HepG2 (cell line): Measurements from ENCODE around the gene MORC4. TPM values are rescaled to one million over a fixed set of nuclear protein-coding genes. Genes with fewer than 3 reads are reported as not detected.

Experiments
- ATAC-seq: fragments of 200-7000 bp; cut with Tn5 transposase; 3 replicates; pipeline ENCODE4 v1.9.1; 2020; ENCODE audit warnings: mild to moderate bottlenecking, moderate library complexity
- BruUV-seq: library from RNA; stranded (reverse); fragments of 400-500 nt; replicated peaks from 2 replicates; lab custom pipeline; 2021; lab: Mats Ljungman, UMichigan
- CTCF ChIA-PET: fragments of 300-600 bp; formaldehyde crosslinking; extraction: SDS; loops from one replicate; lab custom pipeline; 2021; ENCODE audit warnings: low total read pairs, inconsistent platforms, low intra/inter-chr PET ratio; lab: Yijun Ruan, JAX
- POLR2A ChIA-PET: fragments of 350-600 bp; sonication (Branson Sonifier 250); formaldehyde crosslinking; loops from one replicate; lab custom pipeline; 2020; ENCODE audit warnings: antibody characterized with exemption, inconsistent platforms; lab: Yijun Ruan, JAX
- DNase-seq: peaks from one replicate; pipeline ENCODE4 v3.0.0-alpha.2; 2015; ENCODE audit warnings: low spot score
- FAIRE-seq: peaks from 3 replicates; lab custom pipeline; 2011; peaks lifted over from hg19 to GRCh38; lab: Jason Lieb, UNC
- H2AFZ ChIP-seq: one replicate; pipeline ENCODE4 v1.6.1; 2011; ENCODE audit warnings: low read length, inconsistent platforms
- H3K27ac ChIP-seq: fragments of 300-600 bp; 3 replicates; pipeline ENCODE4 v1.8.0; 2011; ENCODE audit warnings: mixed run types, mild to moderate bottlenecking, mixed read lengths, low read length, inconsistent platforms; ENCODE audit not compliant: insufficient read depth; ENCODE audit errors: extremely low read length
- H3K27me3 ChIP-seq, 2 experiments: fragments of 200-600 bp in 1 of 2; 2 replicates in 1 of 2; 3 replicates in 1 of 2; pipeline versions ENCODE4 v1.6.0 to v1.8.0; 2011; ENCODE audit warnings: low read length in 2 of 2, mild to moderate bottlenecking in 2 of 2, moderate library complexity in 2 of 2, inconsistent platforms in 1 of 2; ENCODE audit not compliant: insufficient read depth in 2 of 2, control insufficient read depth in 1 of 2
- H3K36me3 ChIP-seq, 2 experiments: fragments of 200-600 bp in 1 of 2; replicated peaks in 1 of 2; 2 replicates in 1 of 2; 3 replicates in 1 of 2; pipeline versions ENCODE4 v1.5.1 to v1.8.0; 2011; ENCODE audit warnings: low read length in 2 of 2, inconsistent platforms in 1 of 2; ENCODE audit not compliant: insufficient read depth in 2 of 2, control insufficient read depth in 1 of 2
- H3K4me1 ChIP-seq: 2 replicates; pipeline ENCODE4 v1.5.1; 2012; ENCODE audit warnings: low read length, inconsistent platforms; ENCODE audit not compliant: insufficient read depth
- H3K4me2 ChIP-seq: 2 replicates; pipeline ENCODE4 v1.6.0; 2011; ENCODE audit warnings: low read depth, low read length, inconsistent platforms
- H3K4me3 ChIP-seq, 3 experiments: fragments of 200-600 bp in 1 of 3; sonication (generic), shearing (Covaris generic) in 1 of 3; replicated peaks in 1 of 3; 2 replicates each; pipeline ENCODE4 v1.5.1; 2011 to 2016; ENCODE audit warnings: low read length in 3 of 3, inconsistent platforms in 2 of 3, low read depth in 2 of 3, mild to moderate bottlenecking in 2 of 3, control low read depth in 1 of 3, mixed read lengths in 1 of 3; ENCODE audit not compliant: insufficient read depth in 1 of 3
- H3K79me2 ChIP-seq: one replicate; pipeline ENCODE4 v1.6.1; 2011; ENCODE audit warnings: low read length, inconsistent platforms; ENCODE audit not compliant: insufficient read depth
- H3K9ac ChIP-seq: 2 replicates; pipeline ENCODE4 v1.6.0; 2011; ENCODE audit warnings: mild to moderate bottlenecking, low read depth, low read length, inconsistent platforms; ENCODE audit not compliant: insufficient read depth
- H3K9me3 ChIP-seq: 2 replicates; pipeline ENCODE4 v1.5.1; 2012; ENCODE audit warnings: mild to moderate bottlenecking, low read length
- H4K20me1 ChIP-seq: 2 replicates; pipeline ENCODE4 v1.6.0; 2011; ENCODE audit warnings: inconsistent platforms, mild to moderate bottlenecking, low read length, moderate library complexity; ENCODE audit not compliant: insufficient read depth
- BRCA1 ChIP-seq: sonication (generic); formaldehyde crosslinking; IDR thresholded peaks from 2 replicates; pipeline ENCODE4 v1.4.0; 2020; ENCODE audit warnings: missing genetic modification reagents
- JUNB ChIP-seq: sonication (generic); formaldehyde crosslinking; IDR thresholded peaks from 2 replicates; pipeline ENCODE4 v1.8.0; 2022; ENCODE audit warnings: missing genetic modification reagents, mild to moderate bottlenecking, borderline replicate concordance
- MAFF ChIP-seq: IDR thresholded peaks from 2 replicates; pipeline ENCODE4 v1.6.1; 2011; ENCODE audit warnings: low read depth, low read length, improper control_type of control experiment
- MAFK ChIP-seq, 2 experiments: IDR thresholded peaks in 1 of 2; conservative IDR thresholded peaks in 1 of 2; 2 replicates each; pipeline ENCODE4 v1.6.1; 2011; ENCODE audit warnings: improper control_type of control experiment in 2 of 2, low read length in 2 of 2
- PHF5A ChIP-seq: IDR thresholded peaks from one replicate; pipeline ENCODE4 v1.6.1; 2018; ENCODE audit warnings: low read depth, missing genetic modification reagents; ENCODE audit not compliant: unreplicated experiment
- PITX1 ChIP-seq: sonication (generic); formaldehyde crosslinking; IDR thresholded peaks from 2 replicates; pipeline ENCODE4 v1.5.1; 2020; ENCODE audit warnings: mild to moderate bottlenecking, missing genetic modification reagents
- SMC3 ChIP-seq: IDR thresholded peaks from 2 replicates; pipeline ENCODE4 v1.6.1; 2011; ENCODE audit warnings: low read length, improper control_type of control experiment
- SOX6 ChIP-seq, 2 experiments: fragments of 450-650 bp in 1 of 2; sonication (generic) in 1 of 2; formaldehyde crosslinking in 1 of 2; IDR thresholded peaks; 2 replicates each; pipeline versions ENCODE4 v1.4.0 to v1.6.1; 2017 to 2020; ENCODE audit warnings: antibody characterized with exemption in 1 of 2, mild to moderate bottlenecking in 1 of 2, missing genetic modification reagents in 1 of 2
- STAG1 ChIP-seq: sonication (generic); formaldehyde crosslinking; IDR thresholded peaks from 2 replicates; pipeline ENCODE4 v1.4.0; 2020; ENCODE audit warnings: missing genetic modification reagents
- ZBTB20 ChIP-seq: sonication (generic); formaldehyde crosslinking; IDR thresholded peaks from 2 replicates; pipeline ENCODE4 v1.8.1; 2023; ENCODE audit warnings: missing genetic modification reagents, low read depth, mild to moderate bottlenecking, borderline replicate concordance
- WGBS: methylation state at CpG from one replicate; pipeline ENCODE4 v1.1.6; 2017; ENCODE audit warnings: low lambda C conversion rate; 5-methylcytosine and 5-hydroxymethylcytosine counted together
- in situ Hi-C: cut with HindIII; loops from 2 replicates; pipeline ENCODE4 v1.10.0; 2017; ENCODE audit warnings: low pct_unique_long_range_greater_than_20kb; ENCODE audit not compliant: extremely low pct_ligation_motif_present
- intact Hi-C: fragments of 100-400 bp; cut with micrococcal nuclease; formaldehyde crosslinking; loops from one replicate; pipeline ENCODE4 v1.10.0; 2022; ENCODE audit not compliant: unreplicated experiment
- polyA plus RNA-seq, 8 experiments: library from polyadenylated mRNA; depleted of rRNA in 3 of 8; stranded (reverse) in 7 of 8; unstranded in 1 of 8; fragments of >200 nt; fragmentation: Illumina TruSeq in 4 of 8; extraction: Trizol in 4 of 8; gene quantifications; 2 replicates each; pipeline versions ENCODE4 v1.2.1 to v1.2.3, GENCODE V29; 2011 to 2016; ENCODE audit warnings: low read depth in 4 of 8, missing spikeins in 1 of 8, mixed read lengths in 1 of 8; ENCODE audit not compliant: insufficient read depth in 1 of 8
- total RNA-seq, 5 experiments: library from RNA; depleted of rRNA; stranded (reverse); fragments of >200 nt; fragmentation: Illumina TruSeq; extraction: Trizol; gene quantifications; 2 replicates each; pipeline ENCODE4 v1.2.3, GENCODE V29; 2016; ENCODE audit warnings: low read depth in 1 of 5
- TF ChIP-seq, protein P1 (sequence below): sonication (generic); formaldehyde crosslinking; IDR thresholded peaks from 2 replicates; pipeline ENCODE4 v1.5.0; 2020; ENCODE audit warnings: mild to moderate bottlenecking, missing genetic modification reagents, moderate library complexity

Gene MORC4
- total and polyA plus RNA-seq, 2 of the 13 experiments (the other 11 are each of a cell fraction or from before 2014, with no cell fraction given), result 7.3 to 17.6 TPM

DNA sequence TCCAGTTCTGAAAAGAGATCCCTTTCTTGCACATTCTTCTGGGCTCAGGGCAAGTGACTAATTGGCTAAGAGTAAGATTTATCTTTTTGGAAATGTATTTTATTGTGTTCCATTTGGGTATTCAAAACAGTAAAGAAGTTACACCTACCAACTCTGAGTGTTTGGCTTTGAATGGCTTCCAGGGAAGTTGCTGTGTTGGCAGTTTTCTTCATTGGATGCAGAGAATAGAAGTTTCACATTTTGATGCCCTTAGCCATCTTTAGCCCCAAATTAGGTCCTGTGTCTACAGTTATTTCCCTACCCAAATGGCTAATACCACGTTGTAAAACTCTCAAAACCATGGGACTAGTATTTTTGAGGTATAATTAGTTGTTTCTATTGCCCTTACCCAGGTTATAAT is 29.7 kb upstream of the MORC4 start:
- no peak overlapping the region for H2AFZ ChIP-seq
- no peak overlapping the region for H3K4me2 ChIP-seq
- no TSS peak for BruUV-seq
- H3K9me3 ChIP-seq, result no peaks in the 10 kb centered on the region
- H3K9ac ChIP-seq, result no peak overlapping the region
- no peaks in the 10 kb centered on the region for H4K20me1 ChIP-seq
- intact Hi-C loops, result loop anchor here (5.0 kb wide), 1 partner anchor 618 kb away; no protein-coding TSS in a partner anchor
- no peaks in the 10 kb centered on the region for H3K4me1 ChIP-seq
- H3K4me3 ChIP-seq, result no peak overlapping the region
- no peaks in the 10 kb centered on the region for H3K27me3 ChIP-seq
- H3K27ac ChIP-seq, result no peak overlapping the region
- TF ChIP-seq PHF5A (CRISPR knock-in tag) (no peak), BRCA1 (CRISPR knock-in tag) (no peak), MAFF (0 out of 2 replicates have a peak, but pooled peaks have one; percentile 25), JUNB (no peak), PITX1 (no peak), MAFK (conservative IDR thresholded peaks at IDR 0.05 in 1 of 2, IDR thresholded peaks at IDR 0.05 in 1 of 2; ENCODE audit: low read length in 2 of 2) (peak; percentile 31 to 47; a peak in 1 of 4 replicates)
- FAIRE-seq (no peak), ATAC-seq (no peak), DNase-seq (no peak)
- ChIA-PET POLR2A (no interaction called here), CTCF (no interaction called here)
- WGBS, result 0% methylated on average over 1 of the region's 1 CpG
- H3K79me2 ChIP-seq, result no peaks in the 10 kb centered on the region
- no peaks in the 10 kb centered on the region for H3K36me3 ChIP-seq
- in situ Hi-C loops, result no loop called here

DNA sequence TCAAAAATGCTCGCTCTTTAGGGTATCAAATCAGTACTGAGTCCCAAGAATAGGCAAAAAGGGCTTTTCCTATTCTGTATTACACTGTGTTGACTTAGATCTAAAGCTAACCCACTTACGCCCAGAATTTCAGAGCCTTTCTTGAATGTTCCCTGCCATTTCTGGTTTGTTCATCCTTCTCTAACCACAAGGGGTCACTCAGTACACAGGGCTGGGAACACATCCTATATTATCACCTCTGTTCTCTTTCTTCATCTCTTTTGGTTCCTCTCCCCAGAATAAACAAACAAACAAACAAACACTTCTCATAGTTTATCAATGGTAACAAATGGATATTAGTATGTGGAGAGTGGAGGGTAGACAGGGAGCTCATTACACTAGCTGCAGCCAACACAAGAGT is 25.5 kb upstream of the MORC4 start:
- ChIA-PET CTCF (no interaction called here), POLR2A (no interaction called here)
- Histone ChIP-seq H3K79me2 (no peaks in the 10 kb centered on the region), H2AFZ (no peak overlapping the region), H3K27ac (no peak overlapping the region), H3K4me1 (no peaks in the 10 kb centered on the region), H3K9ac (no peak overlapping the region), H4K20me1 (no peaks in the 10 kb centered on the region), H3K4me2 (no peak overlapping the region), H3K9me3 (no peaks in the 10 kb centered on the region), H3K36me3 (no peaks in the 10 kb centered on the region), H3K4me3 (no peak overlapping the region), H3K27me3 (no peaks in the 10 kb centered on the region)
- no peak for ATAC-seq
- no TSS peak for BruUV-seq
- in situ Hi-C loops, result no loop called here
- FAIRE-seq, result peak; percentile 62
- DNase-seq, result peak; percentile 12
- TF ChIP-seq, protein P1, sequence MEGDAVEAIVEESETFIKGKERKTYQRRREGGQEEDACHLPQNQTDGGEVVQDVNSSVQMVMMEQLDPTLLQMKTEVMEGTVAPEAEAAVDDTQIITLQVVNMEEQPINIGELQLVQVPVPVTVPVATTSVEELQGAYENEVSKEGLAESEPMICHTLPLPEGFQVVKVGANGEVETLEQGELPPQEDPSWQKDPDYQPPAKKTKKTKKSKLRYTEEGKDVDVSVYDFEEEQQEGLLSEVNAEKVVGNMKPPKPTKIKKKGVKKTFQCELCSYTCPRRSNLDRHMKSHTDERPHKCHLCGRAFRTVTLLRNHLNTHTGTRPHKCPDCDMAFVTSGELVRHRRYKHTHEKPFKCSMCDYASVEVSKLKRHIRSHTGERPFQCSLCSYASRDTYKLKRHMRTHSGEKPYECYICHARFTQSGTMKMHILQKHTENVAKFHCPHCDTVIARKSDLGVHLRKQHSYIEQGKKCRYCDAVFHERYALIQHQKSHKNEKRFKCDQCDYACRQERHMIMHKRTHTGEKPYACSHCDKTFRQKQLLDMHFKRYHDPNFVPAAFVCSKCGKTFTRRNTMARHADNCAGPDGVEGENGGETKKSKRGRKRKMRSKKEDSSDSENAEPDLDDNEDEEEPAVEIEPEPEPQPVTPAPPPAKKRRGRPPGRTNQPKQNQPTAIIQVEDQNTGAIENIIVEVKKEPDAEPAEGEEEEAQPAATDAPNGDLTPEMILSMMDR (CRISPR knock-in tag), result peak; percentile 68
- TF ChIP-seq SMC3, result peak; percentile 40; the same call in 1 of the 2 replicates
- peak; percentile 75 for TF ChIP-seq STAG1 (CRISPR knock-in tag)
- no peak for TF ChIP-seq ZBTB20
- TF ChIP-seq SOX6 (IDR thresholded peaks at IDR 0.05), result no peak
- no peak for TF ChIP-seq SOX6 (CRISPR knock-in tag; IDR thresholded peaks at IDR 0.05)
- intact Hi-C loops, result loop anchor here (5.0 kb wide), 1 partner anchor 622 kb away; no protein-coding TSS in a partner anchor
- 0% methylated on average over 2 of the region's 2 CpGs for WGBS
